HepG2 (cell line): ENCODE results near the gene IGF2BP1. TPM values are rescaled to one million over a fixed set of nuclear protein-coding genes. Genes with fewer than 3 reads are reported as not detected.

Experiments used
- FOXA3 ChIP-seq: IDR thresholded peaks from 2 replicates; pipeline ENCODE4 v1.6.1; 2016; ENCODE audit warnings: missing genetic modification reagents, missing compliant biosample characterization
- JUN ChIP-seq: sonication (generic); formaldehyde crosslinking; IDR thresholded peaks from 2 replicates; pipeline ENCODE4 v1.4.0; 2020; ENCODE audit warnings: mild to moderate bottlenecking, missing genetic modification reagents
- KLF12 ChIP-seq: sonication (generic); formaldehyde crosslinking; IDR thresholded peaks from 2 replicates; pipeline ENCODE4 v1.4.0; 2020; ENCODE audit warnings: missing genetic modification reagents, borderline replicate concordance
- MAFK ChIP-seq, 2 experiments: IDR thresholded peaks in 1 of 2; conservative IDR thresholded peaks in 1 of 2; 2 replicates each; pipeline ENCODE4 v1.6.1; 2011; ENCODE audit warnings: improper control_type of control experiment in 2 of 2, low read length in 2 of 2
- MBD4 ChIP-seq: IDR thresholded peaks from 2 replicates; pipeline ENCODE4 v1.6.1; 2012; ENCODE audit warnings: low read length, inconsistent platforms, borderline replicate concordance
- MTF2 ChIP-seq: sonication (generic); formaldehyde crosslinking; IDR thresholded peaks from 2 replicates; pipeline ENCODE4 v1.5.0; 2020; ENCODE audit warnings: missing genetic modification reagents, borderline replicate concordance
- NONO ChIP-seq, 2 experiments: fragments of 450-650 bp in 1 of 2; sonication (generic) in 1 of 2; formaldehyde crosslinking in 1 of 2; IDR thresholded peaks in 1 of 2; conservative IDR thresholded peaks in 1 of 2; 2 replicates each; pipeline versions ENCODE4 v1.6.1 to v1.8.0; 2017 to 2022; ENCODE audit warnings: mild to moderate bottlenecking in 1 of 2, missing genetic modification reagents in 1 of 2, moderate library complexity in 1 of 2
- SCMH1 ChIP-seq: sonication (generic); formaldehyde crosslinking; IDR thresholded peaks from 2 replicates; pipeline ENCODE4 v1.9.0; 2021; ENCODE audit warnings: missing genetic modification reagents, mild to moderate bottlenecking, borderline replicate concordance
- SP4 ChIP-seq: sonication (generic); formaldehyde crosslinking; IDR thresholded peaks from 2 replicates; pipeline ENCODE4 v1.8.1; 2023; ENCODE audit warnings: mild to moderate bottlenecking, missing genetic modification reagents
- ZHX2 ChIP-seq, 2 experiments: sonication (generic) in 1 of 2; formaldehyde crosslinking in 1 of 2; IDR thresholded peaks; 2 replicates each; pipeline versions ENCODE4 v1.6.1 to v1.9.0; 2014 to 2022; ENCODE audit warnings: antibody characterized with exemption in 1 of 2, borderline replicate concordance in 1 of 2, inconsistent platforms in 1 of 2, low read depth in 1 of 2, missing genetic modification reagents in 1 of 2
- ZNF17 ChIP-seq: sonication (generic); formaldehyde crosslinking; IDR thresholded peaks from 2 replicates; pipeline ENCODE4 v1.5.0; 2020; ENCODE audit warnings: mild to moderate bottlenecking, missing genetic modification reagents
- ZNF331 ChIP-seq: sonication (generic); formaldehyde crosslinking; IDR thresholded peaks from 2 replicates; pipeline ENCODE4 v1.4.0; 2020; ENCODE audit warnings: missing genetic modification reagents
- ZNF33A ChIP-seq: sonication (generic); formaldehyde crosslinking; IDR thresholded peaks from 2 replicates; pipeline ENCODE4 v1.5.1; 2020; ENCODE audit warnings: missing genetic modification reagents, mild to moderate bottlenecking, moderate library complexity, borderline replicate concordance
- ZNF720 ChIP-seq: sonication (generic); formaldehyde crosslinking; IDR thresholded peaks from 2 replicates; pipeline ENCODE4 v1.4.0; 2020; ENCODE audit warnings: missing genetic modification reagents
- ZZZ3 ChIP-seq: sonication (generic); formaldehyde crosslinking; IDR thresholded peaks from 2 replicates; pipeline ENCODE4 v1.4.0; 2020; ENCODE audit warnings: missing genetic modification reagents, mild to moderate bottlenecking, borderline replicate concordance
- polyA plus RNA-seq, 8 experiments: library from polyadenylated mRNA; depleted of rRNA in 3 of 8; stranded (reverse) in 7 of 8; unstranded in 1 of 8; fragments of >200 nt; fragmentation: Illumina TruSeq in 4 of 8; extraction: Trizol in 4 of 8; gene quantifications; 2 replicates each; pipeline versions ENCODE4 v1.2.1 to v1.2.3, GENCODE V29; 2011 to 2016; ENCODE audit warnings: low read depth in 4 of 8, missing spikeins in 1 of 8, mixed read lengths in 1 of 8; ENCODE audit not compliant: insufficient read depth in 1 of 8
- total RNA-seq, 5 experiments: library from RNA; depleted of rRNA; stranded (reverse); fragments of >200 nt; fragmentation: Illumina TruSeq; extraction: Trizol; gene quantifications; 2 replicates each; pipeline ENCODE4 v1.2.3, GENCODE V29; 2016; ENCODE audit warnings: low read depth in 1 of 5
- TF ChIP-seq, protein P1 (sequence below): IDR thresholded peaks from 2 replicates; pipeline ENCODE4 v1.6.1; 2018; ENCODE audit warnings: missing genetic modification reagents, mild to moderate bottlenecking, missing compliant biosample characterization
- TF ChIP-seq, protein P2 (sequence below): IDR thresholded peaks from 2 replicates; pipeline ENCODE4 v1.6.1; 2012; ENCODE audit warnings: inconsistent platforms
- TF ChIP-seq, protein P3 (sequence below): sonication (generic); formaldehyde crosslinking; IDR thresholded peaks from 2 replicates; pipeline ENCODE4 v1.4.0; 2020; ENCODE audit warnings: missing genetic modification reagents, mild to moderate bottlenecking, borderline replicate concordance
- TF ChIP-seq, protein P4 (sequence below): IDR thresholded peaks from 2 replicates; pipeline ENCODE4 v1.6.1; 2016; ENCODE audit warnings: low read depth, borderline replicate concordance

Gene IGF2BP1
- total and polyA plus RNA-seq, 2 of the 13 experiments (the other 11 are each of a cell fraction or from before 2014, with no cell fraction given) = 29.7 to 75.1 TPM

DNA sequence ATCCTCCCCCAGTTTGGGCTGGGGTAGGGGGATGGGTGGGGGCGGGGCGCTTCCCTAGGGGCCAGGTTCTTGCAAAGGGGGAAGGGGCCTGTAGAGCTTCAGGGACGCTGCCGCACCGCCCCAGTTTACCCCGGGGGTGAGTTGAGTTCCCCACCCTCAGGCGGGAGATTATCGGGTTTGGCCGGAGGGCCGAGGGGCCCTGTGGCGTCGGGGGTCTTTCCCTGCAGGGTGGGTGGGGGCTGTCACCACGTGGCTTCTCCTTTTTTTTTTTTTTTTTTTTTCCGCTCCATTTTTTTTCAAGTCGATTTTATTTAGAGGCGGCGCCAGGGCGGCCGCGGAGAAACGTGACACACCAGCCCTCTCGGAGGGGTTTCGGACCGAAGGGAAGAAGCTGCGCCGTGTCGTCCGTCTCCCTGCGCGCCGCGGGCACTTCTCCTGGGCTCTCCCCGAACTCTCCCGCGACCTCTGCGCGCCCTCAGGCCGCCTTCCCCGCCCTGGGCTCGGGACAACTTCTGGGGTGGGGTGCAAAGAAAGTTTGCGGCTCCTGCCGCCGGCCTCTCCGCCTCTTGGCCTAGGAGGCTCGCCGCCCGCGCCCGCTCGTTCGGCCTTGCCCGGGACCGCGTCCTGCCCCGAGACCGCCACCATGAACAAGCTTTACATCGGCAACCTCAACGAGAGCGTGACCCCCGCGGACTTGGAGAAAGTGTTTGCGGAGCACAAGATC lies at the start of gene IGF2BP1 (continued):
- TF ChIP-seq MAFK (conservative IDR thresholded peaks at IDR 0.05 in 1 of 2, IDR thresholded peaks at IDR 0.05 in 1 of 2; ENCODE audit: low read length in 2 of 2) (no peak), ZNF33A (0 out of 2 replicates have a peak, but pooled peaks have one; percentile 10), FOXA3 (no peak), JUN (CRISPR knock-in tag) (no peak), ZNF17 (CRISPR knock-in tag) (no peak), KLF12 (CRISPR knock-in tag) (peak; percentile 89), ZNF720 (CRISPR knock-in tag) (no peak), ZNF331 (peak; percentile 60), ZZZ3 (CRISPR knock-in tag) (no peak), MTF2 (CRISPR knock-in tag) (no peak), NONO (IDR thresholded peaks at IDR 0.05) (no peak), NONO (CRISPR knock-in tag; conservative IDR thresholded peaks at IDR 0.05) (no peak), MBD4 (no peak), SCMH1 (no peak; the same call in 1 of the 2 replicates), SP4 (CRISPR knock-in tag) (no peak; the same call in 1 of the 2 replicates), ZHX2 (IDR thresholded peaks at IDR 0.05; ENCODE audit: low read depth) (no peak), ZHX2 (CRISPR knock-in tag; IDR thresholded peaks at IDR 0.05; ENCODE audit: borderline replicate concordance) (no peak; the same call in 1 of the 2 replicates)
- TF ChIP-seq, protein P1, sequence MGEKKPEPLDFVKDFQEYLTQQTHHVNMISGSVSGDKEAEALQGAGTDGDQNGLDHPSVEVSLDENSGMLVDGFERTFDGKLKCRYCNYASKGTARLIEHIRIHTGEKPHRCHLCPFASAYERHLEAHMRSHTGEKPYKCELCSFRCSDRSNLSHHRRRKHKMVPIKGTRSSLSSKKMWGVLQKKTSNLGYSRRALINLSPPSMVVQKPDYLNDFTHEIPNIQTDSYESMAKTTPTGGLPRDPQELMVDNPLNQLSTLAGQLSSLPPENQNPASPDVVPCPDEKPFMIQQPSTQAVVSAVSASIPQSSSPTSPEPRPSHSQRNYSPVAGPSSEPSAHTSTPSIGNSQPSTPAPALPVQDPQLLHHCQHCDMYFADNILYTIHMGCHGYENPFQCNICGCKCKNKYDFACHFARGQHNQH = peak; percentile 27; the same call in 1 of the 2 replicates
- TF ChIP-seq, protein P2, sequence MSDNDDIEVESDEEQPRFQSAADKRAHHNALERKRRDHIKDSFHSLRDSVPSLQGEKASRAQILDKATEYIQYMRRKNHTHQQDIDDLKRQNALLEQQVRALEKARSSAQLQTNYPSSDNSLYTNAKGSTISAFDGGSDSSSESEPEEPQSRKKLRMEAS = peak; percentile 67
- TF ChIP-seq, protein P3, sequence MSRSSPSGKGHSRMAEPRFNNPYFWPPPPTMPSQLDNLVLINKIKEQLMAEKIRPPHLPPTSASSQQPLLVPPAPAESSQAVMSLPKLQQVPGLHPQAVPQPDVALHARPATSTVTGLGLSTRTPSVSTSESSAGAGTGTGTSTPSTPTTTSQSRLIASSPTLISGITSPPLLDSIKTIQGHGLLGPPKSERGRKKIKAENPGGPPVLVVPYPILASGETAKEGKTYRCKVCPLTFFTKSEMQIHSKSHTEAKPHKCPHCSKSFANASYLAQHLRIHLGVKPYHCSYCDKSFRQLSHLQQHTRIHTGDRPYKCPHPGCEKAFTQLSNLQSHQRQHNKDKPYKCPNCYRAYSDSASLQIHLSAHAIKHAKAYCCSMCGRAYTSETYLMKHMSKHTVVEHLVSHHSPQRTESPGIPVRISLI (CRISPR knock-in tag) = peak; percentile 89
- TF ChIP-seq, protein P4, sequence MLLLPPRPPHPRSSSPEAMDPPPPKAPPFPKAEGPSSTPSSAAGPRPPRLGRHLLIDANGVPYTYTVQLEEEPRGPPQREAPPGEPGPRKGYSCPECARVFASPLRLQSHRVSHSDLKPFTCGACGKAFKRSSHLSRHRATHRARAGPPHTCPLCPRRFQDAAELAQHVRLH = peak; percentile 48; the same call in 1 of the 2 replicates
